GM21526 (cell line): ENCODE data around the gene RNF13.
"Not testable (repeated sequence)": the region's sequence is repeated elsewhere in the genome, so short reads cannot be mapped to it uniquely, and the experiment has no call there.

Experiments
- ATAC-seq: cut with Tn5 transposase; IDR thresholded peaks from one replicate; pipeline ENCODE4 v1.9.1; 2021; ENCODE audit warnings: moderate library complexity; ENCODE audit not compliant: unreplicated experiment, low FRiP score

The RNF13 gene

GRCh38 chr3:149891621-149892020 lies 78.6 kb downstream of the RNF13 start:
- no peak for ATAC-seq

- no peak for ATAC-seq
These were observed 79.4 kb downstream of the RNF13 start for GRCh38 chr3:149892371-149892770.

GRCh38 chr3:149894205-149894604 lies 81.2 kb downstream of the RNF13 start:
- no peak for ATAC-seq

- ATAC-seq: no peak
These were observed 82.3 kb downstream of the RNF13 start for GRCh38 chr3:149895339-149895738.

GRCh38 chr3:149895769-149896168 lies 82.8 kb downstream of the RNF13 start:
- no peak for ATAC-seq

- no peak for ATAC-seq
These were observed 85.8 kb downstream of the RNF13 start for GRCh38 chr3:149898771-149899170.

- ATAC-seq: no peak
These were observed 87.3 kb downstream of the RNF13 start for GRCh38 chr3:149900322-149900721.

- ATAC-seq: no peak
These were observed 88.8 kb downstream of the RNF13 start for GRCh38 chr3:149901770-149902169.

GRCh38 chr3:149902498-149903139 lies 89.6 kb downstream of the RNF13 start:
- no peak for ATAC-seq

GRCh38 chr3:149906036-149906435 lies 93.0 kb downstream of the RNF13 start:
- no peak for ATAC-seq

GRCh38 chr3:149908424-149908957 lies 95.5 kb downstream of the RNF13 start:
- ATAC-seq: no peak

GRCh38 chr3:149909923-149910322 lies 96.9 kb downstream of the RNF13 start:
- ATAC-seq: no peak

- no peak for ATAC-seq
These were observed 104.2 kb downstream of the RNF13 start for GRCh38 chr3:149917124-149917667.

GRCh38 chr3:149919509-149919908 lies 106.5 kb downstream of the RNF13 start:
- ATAC-seq: no peak

- ATAC-seq: no peak
These were observed 107.1 kb downstream of the RNF13 start for GRCh38 chr3:149920119-149920518.

- ATAC-seq: no peak
These were observed 120.0 kb downstream of the RNF13 start for GRCh38 chr3:149933008-149933407.

- ATAC-seq: no peak
These were observed 120.8 kb downstream of the RNF13 start for GRCh38 chr3:149933858-149934257.

GRCh38 chr3:149934524-149934923 lies 121.5 kb downstream of the RNF13 start:
- no peak for ATAC-seq

- no peak for ATAC-seq
These were observed 123.8 kb downstream of the RNF13 start for GRCh38 chr3:149936812-149937230.

- ATAC-seq: not testable (repeated sequence)
These were observed 125.5 kb downstream of the RNF13 start for GRCh38 chr3:149938392-149939055.

- no peak for ATAC-seq
These were observed 128.2 kb downstream of the RNF13 start for GRCh38 chr3:149941186-149941585.

GRCh38 chr3:149941946-149942345 lies 128.9 kb downstream of the RNF13 start:
- no peak for ATAC-seq
